Lung (tissue), 12 donors: ENCODE measurements around the gene ANKLE1. TPM values are rescaled to one million over a fixed set of nuclear protein-coding genes. Genes with fewer than 3 reads are reported as not detected.

Source experiments
- ATAC-seq: fragments of 200-7000 bp; cut with Tn5 transposase; one replicate; pipeline ENCODE4 v1.9.1; 2020; ENCODE audit warnings: moderate number of reproducible peaks; ENCODE audit not compliant: insufficient read depth, low FRiP score
- DNase-seq, 3 donors: peaks; one replicate each; pipeline ENCODE4 v3.0.0-alpha.2; 2013 to 2017
- H3K27ac ChIP-seq, 2 donors: one replicate each; pipeline ENCODE4 v1.5.1; 2013; ENCODE audit warnings: mild to moderate bottlenecking in 2 of 2, moderate library complexity in 2 of 2, control low read depth in 1 of 2, inconsistent platforms in 1 of 2, low read depth in 1 of 2, low read length in 1 of 2
- H3K27me3 ChIP-seq, 3 donors: one replicate each; pipeline ENCODE4 v1.5.1; 2013; ENCODE audit warnings: low read length in 2 of 3; ENCODE audit not compliant: control insufficient read depth in 3 of 3, insufficient read depth in 3 of 3
- H3K36me3 ChIP-seq, 4 donors: one replicate each; pipeline ENCODE4 v1.5.1; 2013; ENCODE audit warnings: low read length in 4 of 4, mild to moderate bottlenecking in 1 of 4, moderate library complexity in 1 of 4; ENCODE audit not compliant: control insufficient read depth in 4 of 4, insufficient read depth in 4 of 4
- H3K4me1 ChIP-seq, 5 donors: one replicate each; pipeline ENCODE4 v1.5.1; 2013; ENCODE audit warnings: low read length in 5 of 5, mild to moderate bottlenecking in 2 of 5, moderate library complexity in 1 of 5; ENCODE audit not compliant: control insufficient read depth in 5 of 5, insufficient read depth in 5 of 5
- H3K4me3 ChIP-seq: one replicate; pipeline ENCODE4 v1.5.1; 2013; ENCODE audit warnings: mild to moderate bottlenecking, control low read depth, moderate library complexity
- H3K9ac ChIP-seq, 2 donors: one replicate each; pipeline ENCODE4 v1.5.1; 2013; ENCODE audit warnings: low read length in 2 of 2, control low read depth in 1 of 2; ENCODE audit not compliant: insufficient read depth in 1 of 2
- H3K9me3 ChIP-seq, 4 donors: one replicate each; pipeline ENCODE4 v1.5.1; 2013; ENCODE audit warnings: low read length in 3 of 4, mild to moderate bottlenecking in 1 of 4, moderate library complexity in 1 of 4; ENCODE audit not compliant: control insufficient read depth in 4 of 4, insufficient read depth in 3 of 4
- WGBS, 2 donors: extraction: QIAGEN DNeasy Blood & Tissue Kit; methylation state at CpG; one replicate each; pipeline ENCODE4 v1.1.7; 2013; 5-methylcytosine and 5-hydroxymethylcytosine counted together
- polyA plus RNA-seq, 2 donors: library from polyadenylated mRNA; stranded (reverse); fragments of 200-250 nt; gene quantifications; one replicate each; pipeline ENCODE4 v1.2.1, GENCODE V29; 2013
- total RNA-seq, 2 donors: library from RNA; depleted of rRNA in 1 of 2; stranded (reverse); fragments of >200 nt in 1 of 2; gene quantifications; one replicate each; pipeline ENCODE4 v1.2.1, GENCODE V29; 2014 to 2021
- TF ChIP-seq, protein P1 (sequence below): IDR thresholded peaks from 2 replicates; pipeline ENCODE4 v1.5.1; 2012; ENCODE audit warnings: mild to moderate bottlenecking; ENCODE audit errors: control extremely low read depth, extremely low read depth
- donor health status: control.
- donor health status: control.
- donor health status: Bipolar disorder and iron deficiency.
- donor health status: healthy.
- donor health status: DM: yes; HTN: yes; CAD: no.

Gene ANKLE1
- total and polyA plus RNA-seq, 4 donors = 0.43 to 1.6 (median 1.0) TPM

DNA sequence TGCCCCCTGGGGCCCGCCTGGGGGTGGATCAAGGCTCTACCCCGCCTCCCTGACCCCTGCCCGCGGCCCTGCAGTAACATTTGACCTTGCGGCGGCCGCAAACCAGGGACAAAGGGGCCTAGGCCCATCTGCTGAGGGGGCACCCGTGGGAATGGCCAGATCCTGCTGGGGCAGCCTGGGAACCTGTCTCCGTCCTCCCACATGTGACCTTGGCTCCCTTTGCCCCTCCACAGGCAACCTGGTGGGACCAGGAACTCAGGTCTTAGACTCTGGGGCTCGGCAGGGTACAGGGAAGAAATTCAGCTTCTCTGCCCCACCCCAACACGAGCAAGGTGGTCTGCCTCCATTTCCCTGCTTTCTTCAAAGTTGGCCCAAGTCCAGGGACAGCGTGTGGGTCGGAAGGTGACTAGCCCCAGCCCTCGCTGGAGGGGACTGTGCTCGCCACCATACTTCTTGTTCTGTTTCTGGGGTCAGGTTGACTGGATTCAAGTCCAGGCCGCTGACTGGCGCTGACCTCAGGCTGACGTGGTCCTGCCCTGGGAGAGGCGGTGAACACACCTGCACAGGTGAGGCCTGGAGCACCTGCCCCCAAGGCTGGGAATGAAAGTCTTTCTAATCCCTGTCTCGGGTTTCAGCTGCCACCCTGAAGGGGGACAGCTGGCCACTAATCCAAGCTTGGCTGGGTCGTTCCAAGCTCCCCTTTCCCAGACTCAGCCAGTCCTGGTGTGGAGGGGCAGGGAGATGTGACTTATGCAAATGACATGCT is 33.5 kb upstream of the ANKLE1 start:
- TF ChIP-seq, protein P1, sequence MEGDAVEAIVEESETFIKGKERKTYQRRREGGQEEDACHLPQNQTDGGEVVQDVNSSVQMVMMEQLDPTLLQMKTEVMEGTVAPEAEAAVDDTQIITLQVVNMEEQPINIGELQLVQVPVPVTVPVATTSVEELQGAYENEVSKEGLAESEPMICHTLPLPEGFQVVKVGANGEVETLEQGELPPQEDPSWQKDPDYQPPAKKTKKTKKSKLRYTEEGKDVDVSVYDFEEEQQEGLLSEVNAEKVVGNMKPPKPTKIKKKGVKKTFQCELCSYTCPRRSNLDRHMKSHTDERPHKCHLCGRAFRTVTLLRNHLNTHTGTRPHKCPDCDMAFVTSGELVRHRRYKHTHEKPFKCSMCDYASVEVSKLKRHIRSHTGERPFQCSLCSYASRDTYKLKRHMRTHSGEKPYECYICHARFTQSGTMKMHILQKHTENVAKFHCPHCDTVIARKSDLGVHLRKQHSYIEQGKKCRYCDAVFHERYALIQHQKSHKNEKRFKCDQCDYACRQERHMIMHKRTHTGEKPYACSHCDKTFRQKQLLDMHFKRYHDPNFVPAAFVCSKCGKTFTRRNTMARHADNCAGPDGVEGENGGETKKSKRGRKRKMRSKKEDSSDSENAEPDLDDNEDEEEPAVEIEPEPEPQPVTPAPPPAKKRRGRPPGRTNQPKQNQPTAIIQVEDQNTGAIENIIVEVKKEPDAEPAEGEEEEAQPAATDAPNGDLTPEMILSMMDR = no peak

DNA sequence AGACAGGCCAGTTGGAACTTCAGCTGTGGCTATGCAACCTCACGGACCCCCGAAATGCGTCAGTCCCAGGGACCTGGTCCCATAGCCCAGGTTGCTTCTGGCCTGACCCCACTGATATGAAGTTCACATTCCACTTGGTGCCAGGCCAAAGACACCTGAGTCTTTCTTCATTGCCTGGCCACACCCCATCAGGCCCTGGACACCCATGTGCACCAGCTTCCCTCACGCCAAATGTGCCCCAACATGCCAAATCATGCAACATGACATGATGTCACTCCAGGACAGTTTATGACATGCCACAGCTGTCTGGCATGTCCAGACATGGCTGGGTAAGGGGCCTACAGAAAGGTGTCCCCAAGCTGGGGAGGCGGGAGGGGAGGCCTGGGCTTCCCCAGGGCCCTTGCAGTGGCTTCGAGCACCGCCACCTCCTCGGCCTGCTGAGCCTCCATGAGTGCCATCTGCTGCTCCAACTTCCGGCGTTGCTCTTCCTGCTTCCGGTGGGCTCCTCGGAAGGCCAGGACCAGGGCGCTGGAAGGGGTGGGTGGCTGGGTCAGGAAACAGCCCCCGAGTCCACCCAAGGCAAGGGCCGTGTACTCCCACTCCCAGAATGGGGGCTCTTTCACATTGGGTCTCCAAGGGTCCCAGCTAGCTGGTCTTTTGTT is 31.7 kb upstream of the ANKLE1 start:
- H3K4me3 ChIP-seq = no peak overlapping the region
- H3K9ac ChIP-seq = no peak overlapping the region
- peak overlapping the region in 1 of 2 donors; percentile 45 for H3K27ac ChIP-seq
- 84 to 95% methylated on average over 12 to 15 of the region's 15 CpGs for WGBS, 2 donors
- ATAC-seq = no peak
- H3K9me3 ChIP-seq = no peaks in the 10 kb centered on the region
- no peak for DNase-seq
- H3K27me3 ChIP-seq = no peaks in the 10 kb centered on the region
- TF ChIP-seq, protein P1 = no peak
- H3K4me1 ChIP-seq = peaks cover 0 to 15% (median 9%) of the 10 kb centered on the region in 5 donors
- H3K36me3 ChIP-seq = peaks cover 0 to 2% (median 0%) of the 10 kb centered on the region in 4 donors

More for the DNA sequence above, 33.5 kb upstream of the ANKLE1 start:
- no peak for DNase-seq
- H3K9me3 ChIP-seq = no peaks in the 10 kb centered on the region
- no peak overlapping the region for H3K4me3 ChIP-seq
- peak overlapping the region in 1 of 2 donors; percentile 11 for H3K9ac ChIP-seq
- peaks cover 0 to 2% (median 0%) of the 10 kb centered on the region in 4 donors for H3K36me3 ChIP-seq
- H3K4me1 ChIP-seq = peaks cover 0 to 18% (median 9%) of the 10 kb centered on the region in 5 donors
- 74 to 82% methylated on average over 21 of the region's 21 CpGs for WGBS, 2 donors
- no peaks in the 10 kb centered on the region for H3K27me3 ChIP-seq
- no peak for ATAC-seq
- H3K27ac ChIP-seq = no peak overlapping the region

DNA sequence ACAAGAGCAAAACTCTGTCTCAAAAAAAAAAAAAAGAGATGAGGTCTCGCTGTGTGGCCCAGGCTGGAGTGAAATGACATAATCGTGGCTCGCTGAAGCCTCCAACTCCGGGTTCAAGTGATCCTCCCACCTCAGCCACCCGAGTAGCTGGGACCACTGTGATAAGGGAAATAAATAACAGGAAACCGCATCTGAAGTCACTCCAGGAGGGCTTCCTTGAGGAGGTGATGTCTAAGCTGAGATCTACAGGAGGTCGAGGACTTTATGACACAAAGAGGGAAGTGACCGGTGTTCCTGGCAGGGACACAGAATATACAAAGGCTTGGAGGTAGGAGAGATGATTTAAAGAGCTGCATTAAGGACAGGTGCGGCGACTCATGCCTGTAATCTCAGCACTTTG is 27.1 kb upstream of the ANKLE1 start:
- Histone ChIP-seq H3K27me3 (no peaks in the 10 kb centered on the region), H3K4me1 (peaks cover 0 to 4% (median 0%) of the 10 kb centered on the region in 5 donors), H3K36me3 (peaks cover 0 to 9% (median 0%) of the 10 kb centered on the region in 4 donors), H3K4me3 (no peak overlapping the region), H3K27ac (peak overlapping the region in 1 of 2 donors; percentile 46), H3K9ac (no peak overlapping the region), H3K9me3 (peaks cover 0 to 5% (median 0%) of the 10 kb centered on the region in 4 donors)
- DNase-seq (no peak), ATAC-seq (no peak)
- 75 to 82% methylated on average over 10 of the region's 10 CpGs for WGBS, 2 donors
- TF ChIP-seq, protein P1 = no peak
